OCI-M2 (cell line): ENCODE results near the gene MGMT.
"Not testable (repeated sequence)": the region's sequence is repeated elsewhere in the genome, so short reads cannot be mapped to it uniquely, and the experiment has no call there.

Experiments
- DNase-seq: peaks from one replicate; lab custom pipeline; 2025; ENCODE audit not compliant: unreplicated experiment; lab: John Stamatoyannopoulos, UW

The MGMT gene

DNA sequence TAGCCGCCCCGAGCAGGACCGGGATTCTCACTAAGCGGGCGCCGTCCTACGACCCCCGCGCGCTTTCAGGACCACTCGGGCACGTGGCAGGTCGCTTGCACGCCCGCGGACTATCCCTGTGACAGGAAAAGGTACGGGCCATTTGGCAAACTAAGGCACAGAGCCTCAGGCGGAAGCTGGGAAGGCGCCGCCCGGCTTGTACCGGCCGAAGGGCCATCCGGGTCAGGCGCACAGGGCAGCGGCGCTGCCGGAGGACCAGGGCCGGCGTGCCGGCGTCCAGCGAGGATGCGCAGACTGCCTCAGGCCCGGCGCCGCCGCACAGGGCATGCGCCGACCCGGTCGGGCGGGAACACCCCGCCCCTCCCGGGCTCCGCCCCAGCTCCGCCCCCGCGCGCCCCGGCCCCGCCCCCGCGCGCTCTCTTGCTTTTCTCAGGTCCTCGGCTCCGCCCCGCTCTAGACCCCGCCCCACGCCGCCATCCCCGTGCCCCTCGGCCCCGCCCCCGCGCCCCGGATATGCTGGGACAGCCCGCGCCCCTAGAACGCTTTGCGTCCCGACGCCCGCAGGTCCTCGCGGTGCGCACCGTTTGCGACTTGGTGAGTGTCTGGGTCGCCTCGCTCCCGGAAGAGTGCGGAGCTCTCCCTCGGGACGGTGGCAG, at the start of gene MGMT:
MGMT (plus strand) TSS at position 539 of the 656 bp plus-strand sequence.
- no peak for DNase-seq

DNA sequence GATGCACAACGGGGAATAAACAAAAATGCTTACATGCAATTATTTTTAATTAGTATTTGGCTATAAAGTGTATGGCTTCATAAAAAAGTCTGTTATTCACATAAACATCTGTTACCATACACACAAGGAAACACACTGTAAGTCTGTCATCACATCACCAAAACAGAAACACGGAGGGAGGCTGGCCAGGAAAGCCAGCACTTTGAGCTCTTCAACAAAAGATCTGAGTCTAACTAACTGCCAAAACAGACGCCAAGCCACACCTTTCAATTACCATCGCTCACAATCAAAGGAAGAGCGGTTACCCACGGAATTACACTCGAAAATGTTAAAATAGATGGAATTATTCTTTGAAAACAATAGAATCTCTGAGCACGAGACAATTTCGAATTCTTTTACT, 49.2 kb upstream of the MGMT start:
- DNase-seq: no peak

DNA sequence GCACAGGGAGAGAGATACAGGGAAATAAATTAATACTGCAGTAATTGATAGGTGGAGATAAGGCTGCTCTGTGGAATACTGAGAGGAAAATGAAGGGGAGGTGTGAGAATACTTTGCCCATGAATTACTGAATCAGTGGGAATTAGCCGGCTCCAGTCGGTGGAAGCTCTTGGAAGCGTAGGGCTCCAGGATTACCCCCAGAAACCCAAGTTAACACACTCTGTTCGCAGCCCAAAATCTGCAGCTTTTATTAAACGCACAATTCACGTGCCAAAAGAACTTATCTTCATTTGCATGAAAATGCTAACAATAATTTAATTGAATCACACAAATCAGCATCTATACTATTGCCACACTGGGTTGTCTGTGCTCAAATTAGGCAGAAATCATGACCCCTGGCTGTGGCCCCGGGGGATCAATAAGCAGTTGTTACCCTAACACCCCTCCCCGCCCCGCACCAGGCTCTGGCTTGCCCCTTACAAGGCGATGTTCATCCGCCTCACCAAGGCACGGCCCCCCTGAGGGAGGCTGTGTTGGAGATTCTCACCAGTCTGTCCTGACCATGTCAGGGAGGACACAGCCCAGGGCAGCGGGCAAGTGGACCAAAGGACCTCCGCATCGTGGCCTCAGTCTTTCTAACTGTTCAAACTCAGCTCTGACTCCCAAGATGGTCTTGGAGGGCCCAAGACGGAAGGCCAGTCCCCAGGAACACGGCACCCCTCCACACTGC, 48.4 kb upstream of the MGMT start:
- no peak for DNase-seq

DNA sequence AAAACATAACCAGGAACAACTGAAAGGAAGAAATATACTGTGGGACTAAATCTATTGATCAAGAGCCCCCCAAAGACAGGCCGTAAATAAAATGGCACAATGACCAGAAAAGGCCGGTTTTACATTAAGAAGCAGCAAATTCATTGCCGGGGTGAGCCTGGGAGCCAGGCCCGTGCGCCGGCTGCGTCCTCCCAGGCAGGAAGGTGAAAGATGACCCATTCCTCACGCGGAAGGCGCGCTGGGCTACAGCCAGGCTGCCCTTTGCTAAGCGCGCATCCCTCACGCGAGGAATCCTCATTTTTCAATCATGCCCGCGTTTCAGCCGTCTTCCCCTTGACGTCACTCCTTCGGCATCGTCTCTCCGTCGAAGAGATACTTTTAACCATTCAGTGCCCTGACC, 47.6 kb upstream of the MGMT start:
- no peak for DNase-seq

DNA sequence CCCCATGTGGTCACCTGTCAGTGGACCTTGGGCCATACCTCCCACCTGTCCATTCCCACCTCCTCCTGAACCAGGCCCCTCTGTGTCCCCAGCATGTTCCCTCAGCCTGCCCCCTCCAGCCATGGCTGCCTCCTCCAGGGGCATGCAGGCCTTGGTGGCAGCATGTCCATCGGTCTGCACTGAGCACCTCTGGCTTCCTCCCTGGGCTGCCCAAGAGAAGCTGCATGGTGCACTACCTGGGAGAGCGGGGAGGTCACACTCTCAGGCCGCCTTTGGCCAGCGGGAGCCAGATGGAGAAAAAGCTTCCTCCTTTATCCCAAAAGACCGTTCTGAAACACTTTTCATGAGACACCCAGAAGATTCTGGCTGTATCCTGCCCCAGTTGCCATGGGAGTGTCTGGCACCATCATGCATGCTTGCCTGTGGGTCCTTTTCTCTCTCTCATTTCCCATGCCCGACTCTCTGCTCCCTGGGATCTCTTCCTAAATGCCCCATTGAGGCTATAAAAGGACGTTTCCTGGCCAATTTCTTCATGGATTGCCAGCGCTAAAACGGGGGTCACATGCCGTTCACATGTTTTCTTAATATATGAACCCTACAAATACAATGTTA, 45.5 kb upstream of the MGMT start:
- no peak for DNase-seq

DNA sequence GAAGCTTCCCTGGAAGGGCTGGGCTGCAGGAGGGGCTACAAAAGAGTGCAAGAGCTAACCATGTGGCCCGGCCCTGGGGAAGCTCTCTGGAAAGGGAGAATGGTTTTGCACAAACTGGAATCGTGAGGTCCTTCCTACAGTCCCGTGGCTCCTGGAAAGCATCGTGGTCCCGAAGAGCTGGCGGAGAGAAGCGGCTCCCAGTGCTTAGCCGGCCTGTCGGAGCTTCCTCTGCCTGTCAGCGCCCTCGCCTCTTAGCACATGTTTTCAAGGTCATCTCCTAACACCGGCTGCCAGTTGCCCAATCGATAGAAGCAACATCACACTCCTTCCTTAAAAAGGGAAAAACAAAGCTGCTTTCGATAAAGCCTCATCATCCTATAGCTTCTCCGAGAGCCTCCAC, 42.1 kb upstream of the MGMT start:
- DNase-seq: no peak

DNA sequence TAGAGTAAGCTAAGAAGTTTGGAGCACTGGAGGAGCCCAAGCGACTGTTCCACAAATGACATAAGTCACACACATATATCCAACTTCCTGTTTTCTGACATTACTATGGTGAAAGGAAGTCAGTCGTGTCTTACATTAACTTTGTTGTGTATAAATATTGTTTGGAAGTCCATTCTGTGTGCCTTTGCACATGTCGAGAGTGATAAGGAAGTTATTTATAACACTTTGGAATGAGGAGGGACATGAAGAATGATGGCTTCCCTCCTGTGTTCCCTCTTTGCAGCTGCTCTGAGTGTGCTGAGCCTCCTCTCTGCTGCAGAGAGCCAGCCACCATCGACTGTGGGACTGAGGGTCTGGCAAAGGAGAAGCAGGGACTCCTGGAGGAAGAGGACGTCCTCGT, 40.4 kb upstream of the MGMT start:
- no peak for DNase-seq

DNA sequence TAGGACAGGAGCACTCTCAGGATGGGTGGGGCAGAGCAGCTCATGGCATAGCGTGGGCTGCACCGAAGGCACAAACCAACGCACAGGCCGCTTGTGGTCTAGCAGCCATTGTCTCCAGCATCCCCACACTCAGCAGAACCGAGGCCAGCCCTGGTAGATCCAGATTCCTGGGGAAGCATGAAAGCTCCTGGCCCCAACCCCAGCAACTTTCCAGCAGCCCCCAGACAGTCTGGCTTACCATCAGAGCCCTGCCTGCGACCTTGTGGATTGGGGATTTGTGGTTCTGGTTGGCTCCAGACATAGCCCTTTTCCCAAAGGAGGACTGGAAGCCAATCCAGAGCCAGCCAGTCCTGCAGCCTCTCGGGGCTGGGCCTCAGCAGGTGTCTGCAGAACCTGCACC, 33.8 kb upstream of the MGMT start:
- no peak for DNase-seq

DNA sequence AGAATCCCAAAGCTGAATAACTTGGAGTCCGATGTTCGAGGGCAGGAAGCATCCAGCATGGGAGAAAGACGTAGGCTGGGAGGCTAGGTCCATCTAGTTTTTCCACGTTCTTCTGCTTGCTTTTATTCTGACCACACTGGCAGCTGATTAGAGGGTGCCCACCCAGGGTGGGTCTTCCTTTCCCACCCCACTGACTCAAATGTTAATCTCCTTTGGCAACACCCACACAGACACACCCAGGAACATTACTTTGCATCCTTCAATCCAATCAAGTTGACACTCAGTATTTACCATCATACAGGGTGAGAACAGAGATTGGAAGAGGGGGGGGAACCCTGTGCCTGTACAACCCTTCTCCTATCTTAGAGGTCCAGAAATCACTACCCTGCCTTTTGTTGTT, 31.3 kb upstream of the MGMT start:
- not testable (repeated sequence) for DNase-seq

DNA sequence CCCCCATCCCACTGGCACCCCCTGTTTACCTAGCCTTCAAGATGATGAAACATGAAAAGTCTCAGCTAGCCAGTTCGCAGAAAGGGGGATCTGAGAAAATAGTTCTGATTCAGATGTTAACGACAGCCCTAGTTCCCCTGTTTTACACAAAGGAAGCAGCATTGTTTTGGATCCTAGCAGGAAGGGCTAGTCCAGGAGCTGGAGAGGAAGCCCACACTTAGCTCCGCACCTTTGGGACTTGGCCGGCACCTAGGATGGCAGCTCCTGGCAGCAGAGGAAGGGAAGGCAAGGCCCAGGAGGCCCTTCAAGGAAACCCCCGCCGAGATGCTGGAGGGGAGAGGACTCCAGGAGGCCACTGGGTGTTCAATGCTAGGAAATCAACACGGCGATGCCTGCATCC, 29.0 kb upstream of the MGMT start:
- no peak for DNase-seq

DNA sequence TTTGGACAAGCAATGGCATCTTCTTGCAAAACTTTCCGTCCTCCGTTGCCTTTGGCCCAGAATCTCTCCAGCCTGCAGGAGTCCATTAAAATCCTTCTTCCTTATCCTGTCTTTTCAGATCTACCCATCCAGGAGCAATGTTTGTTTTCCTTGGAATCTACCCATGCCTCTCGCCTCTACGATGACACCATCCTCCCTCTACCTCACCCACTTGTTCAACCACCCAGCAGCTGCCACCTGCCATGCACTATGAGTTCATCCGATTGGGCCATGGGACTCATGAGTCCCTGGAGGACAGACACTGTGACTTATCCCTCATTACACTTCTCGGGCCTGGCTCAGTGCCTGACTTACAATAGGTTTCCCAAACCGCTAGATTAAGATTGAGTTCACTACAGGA, 26.8 kb upstream of the MGMT start:
- DNase-seq: no peak

DNA sequence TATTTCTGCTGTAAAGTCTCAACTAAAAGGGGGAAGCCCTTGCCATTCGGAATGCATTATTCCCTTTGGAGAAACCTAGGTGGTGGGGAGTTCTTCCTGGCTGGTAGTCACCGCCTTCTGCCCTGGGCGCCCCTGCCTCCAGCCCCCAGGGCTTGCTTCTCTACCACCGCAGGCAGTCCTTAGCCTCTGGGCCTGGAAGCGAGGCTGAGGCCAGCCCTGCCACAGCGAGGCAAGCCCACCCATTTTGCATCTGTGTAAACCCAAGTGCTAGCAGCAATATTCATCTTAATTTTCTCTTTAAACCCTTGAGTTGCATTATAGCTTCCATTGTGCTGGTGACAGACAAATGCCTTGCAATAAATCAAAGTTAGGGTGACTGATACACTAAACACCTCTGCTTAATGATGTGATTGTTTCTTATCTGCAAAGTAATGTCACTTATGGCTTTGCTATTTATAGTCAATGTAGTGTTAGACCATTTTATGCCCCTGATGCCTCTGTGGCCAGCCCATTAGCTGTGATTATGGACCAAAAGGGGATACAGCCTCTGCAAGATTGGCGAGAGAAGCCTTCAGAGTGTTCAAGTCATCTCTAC, 26.2 kb upstream of the MGMT start:
- no peak for DNase-seq

DNA sequence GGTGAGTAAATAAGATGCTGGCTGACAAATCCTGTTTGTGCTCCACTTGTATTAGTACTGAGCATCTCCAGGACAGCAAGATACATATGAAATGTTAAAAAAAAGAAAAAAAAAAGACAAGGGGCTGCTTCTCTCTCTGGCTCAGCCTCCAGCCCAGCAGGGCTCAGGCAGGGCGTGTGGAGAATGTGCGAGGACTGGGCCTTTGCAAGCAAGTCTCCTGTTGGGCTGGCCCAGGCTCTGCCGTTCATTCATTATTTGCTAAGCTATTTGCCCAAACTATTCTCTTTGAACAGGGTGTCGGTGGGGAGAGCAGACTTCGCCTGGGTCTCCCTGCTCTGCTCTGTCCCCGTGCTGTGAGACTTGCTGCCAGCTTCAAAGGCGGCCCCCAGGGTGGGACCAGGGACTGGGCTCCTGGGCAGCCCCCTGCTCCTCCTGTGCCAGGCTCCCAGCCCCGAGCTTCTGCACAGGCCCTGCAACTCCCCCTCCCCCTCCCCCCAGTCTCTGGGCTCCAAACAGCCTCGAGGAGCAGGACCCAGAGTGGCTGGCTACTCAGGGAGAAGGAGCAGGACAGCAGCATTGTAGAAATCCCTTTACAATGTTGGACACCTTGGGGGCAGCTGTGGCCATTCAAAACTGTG, 25.6 kb upstream of the MGMT start:
- DNase-seq: no peak

DNA sequence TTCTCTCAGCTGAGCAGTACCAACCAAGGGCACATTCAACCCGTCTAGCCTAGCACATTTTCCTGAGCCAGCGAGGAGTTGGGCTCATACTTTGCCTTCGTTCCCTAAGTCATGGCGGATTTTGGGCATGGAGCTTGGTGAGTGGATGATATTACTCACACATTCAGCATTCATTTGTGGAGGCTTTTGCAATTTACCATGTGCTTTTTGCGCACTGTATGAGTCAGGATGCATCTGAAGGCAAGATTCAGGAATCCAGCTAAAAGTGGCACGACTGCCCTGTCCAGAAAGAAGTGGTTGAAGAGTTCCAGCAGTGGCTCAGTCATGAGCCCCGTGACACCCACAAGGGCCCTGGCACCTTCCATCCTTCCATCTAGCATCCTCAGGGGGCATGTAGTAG, 24.2 kb upstream of the MGMT start:
- no peak for DNase-seq

DNA sequence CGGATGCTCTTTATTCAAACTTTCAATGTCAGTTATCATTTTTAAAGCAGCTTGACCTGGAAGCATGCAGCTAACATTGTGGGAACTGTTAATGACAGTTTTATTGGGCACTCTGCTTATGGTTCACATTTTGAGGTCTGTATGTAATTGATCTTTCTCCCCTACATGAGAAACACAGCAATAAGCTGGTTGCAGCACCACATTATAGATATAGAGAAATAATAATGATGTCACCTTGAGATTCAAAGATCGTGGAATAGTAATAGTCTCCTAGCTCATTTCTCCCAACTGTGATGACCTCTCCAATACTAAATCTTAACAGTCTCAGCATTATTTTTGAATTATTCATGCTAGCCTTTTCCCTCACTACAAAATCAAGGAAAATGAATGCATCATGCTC, 22.7 kb upstream of the MGMT start:
- no peak for DNase-seq

DNA sequence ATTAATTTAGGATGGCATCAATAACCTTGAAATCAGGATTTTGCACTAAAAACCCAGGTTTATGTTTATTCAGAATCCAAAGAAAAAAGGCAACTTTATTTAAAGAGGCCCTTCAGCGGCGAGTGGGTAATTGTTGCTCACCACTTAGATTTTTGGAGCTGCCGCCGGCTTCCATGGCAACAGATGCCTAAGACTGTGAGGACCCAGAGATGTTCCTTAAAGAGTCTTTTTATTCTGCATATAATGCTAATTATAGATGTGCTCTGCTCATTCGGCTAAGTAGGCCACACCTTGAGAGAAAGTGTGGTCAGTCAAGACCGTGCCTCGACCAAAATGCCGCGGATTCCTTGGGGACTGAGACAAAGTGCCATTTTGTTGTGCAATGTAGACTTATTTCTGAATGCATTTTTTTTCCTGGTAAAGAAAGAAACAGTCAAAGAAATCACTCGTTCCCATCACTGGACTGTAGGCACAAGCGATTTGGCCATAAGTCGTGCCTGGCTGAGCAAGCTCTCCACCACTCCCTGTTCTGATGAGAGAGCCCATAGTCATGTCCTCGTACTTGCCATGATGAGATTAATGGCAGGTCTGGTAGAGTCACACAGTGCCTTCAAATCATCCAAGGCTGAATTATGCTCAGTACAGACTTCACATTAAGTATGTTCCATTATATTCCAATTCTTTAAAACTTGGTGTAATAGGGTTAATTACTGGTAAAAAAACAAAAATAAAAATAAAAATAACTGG, 21.4 kb upstream of the MGMT start:
- DNase-seq: no peak

DNA sequence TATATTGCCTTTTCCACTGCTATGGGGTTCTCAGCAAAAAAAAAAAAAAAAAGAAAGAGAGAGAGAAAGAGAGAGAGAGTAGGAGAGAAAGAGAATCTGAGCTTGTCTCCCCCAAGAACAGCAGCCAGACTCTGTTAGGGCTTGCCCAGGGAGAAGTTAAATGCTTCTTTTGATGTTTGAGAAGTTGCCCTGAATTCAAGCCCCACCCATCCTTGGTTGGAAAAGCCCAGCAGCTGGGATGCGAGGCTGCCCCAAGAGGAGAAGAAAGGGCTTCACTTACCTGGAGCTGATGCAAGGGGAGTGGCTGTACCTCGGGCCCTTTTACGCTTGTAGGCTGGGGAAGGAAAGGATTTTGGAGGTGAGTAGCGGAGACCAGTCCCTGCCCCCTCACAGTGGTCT, 20.9 kb upstream of the MGMT start:
- no peak for DNase-seq

DNA sequence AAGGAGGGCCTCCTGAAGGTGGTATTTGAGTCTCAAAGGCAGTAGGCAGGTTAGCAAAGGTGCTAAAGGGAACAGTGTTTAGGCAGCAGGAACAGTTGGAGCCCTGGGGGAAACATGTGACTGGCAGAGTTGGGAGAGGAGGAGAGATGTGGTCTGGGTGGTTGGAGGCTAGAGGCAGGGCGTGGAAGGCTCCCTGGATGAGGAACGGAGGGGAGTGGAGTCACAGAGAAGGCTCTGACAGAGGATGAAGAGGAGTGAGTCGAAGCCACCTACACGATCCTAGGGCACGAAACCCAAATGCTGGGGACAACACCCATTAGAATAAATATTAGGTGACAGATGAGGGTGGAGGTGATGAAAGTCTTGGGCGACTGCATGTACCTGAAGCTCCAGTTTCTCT, 19.6 kb upstream of the MGMT start:
- no peak for DNase-seq

DNA sequence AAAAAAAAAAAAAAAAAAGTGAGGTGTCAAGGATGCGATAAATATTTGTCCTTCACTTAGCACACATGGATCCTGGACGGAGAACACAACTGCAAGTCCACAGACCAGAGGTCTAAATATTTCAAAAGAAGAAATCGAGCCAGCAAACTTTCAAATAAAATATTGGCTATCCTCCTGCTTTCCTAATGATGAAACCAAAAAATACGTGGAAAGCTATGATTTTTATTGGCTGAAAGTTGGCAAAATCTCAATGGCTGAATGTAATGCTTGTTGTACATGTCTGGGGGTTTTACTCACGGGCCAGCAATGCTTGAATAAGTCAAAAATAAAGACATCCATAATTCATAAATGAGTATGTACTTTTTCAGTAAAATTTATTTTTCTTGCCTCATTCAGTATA, 19.0 kb upstream of the MGMT start:
- no peak for DNase-seq

DNA sequence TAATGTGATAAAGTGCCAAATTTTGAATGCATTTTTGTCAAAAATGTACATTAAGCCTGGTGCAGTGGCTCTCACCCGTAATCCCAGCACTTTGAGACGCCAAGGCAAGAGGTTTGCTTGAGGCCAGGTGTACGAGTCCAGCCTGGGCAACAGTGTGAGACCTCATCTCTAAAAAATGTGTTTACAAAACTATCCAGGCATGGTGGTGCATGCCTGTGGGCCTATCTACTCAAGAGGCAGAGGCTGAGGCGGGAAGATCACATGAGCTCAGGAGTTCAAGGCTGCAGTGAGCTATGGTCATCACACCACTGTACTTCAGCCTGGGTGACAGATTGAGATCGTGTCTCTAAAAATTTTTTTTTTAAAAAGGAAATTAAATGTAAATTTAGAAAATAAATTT, 18.5 kb upstream of the MGMT start:
- no peak for DNase-seq

DNA sequence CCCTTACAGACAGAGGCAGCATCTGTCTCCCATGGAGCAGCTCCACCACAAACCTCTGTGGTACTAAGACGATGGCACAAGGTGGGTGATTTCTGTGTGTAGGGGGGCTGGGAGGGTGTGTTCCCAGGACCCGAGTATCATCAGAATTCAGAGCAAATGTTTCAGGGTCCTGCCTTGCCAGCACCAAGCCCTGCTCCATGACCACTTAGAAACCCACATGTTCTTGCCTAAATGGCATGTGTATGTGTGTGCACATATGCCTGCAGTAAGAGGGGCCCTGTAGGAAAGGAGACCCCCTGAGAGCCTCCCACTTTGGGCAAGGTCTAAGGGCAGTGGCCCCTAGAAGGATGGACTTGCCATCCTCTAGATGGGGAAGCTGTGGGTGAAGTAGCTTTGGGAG, 17.1 kb upstream of the MGMT start:
- DNase-seq: no peak
